AG04449 (cell line): ENCODE measurements around the gene ITPR3.

Source experiments
- CTCF ChIA-PET: fragments of 350-600 bp; formaldehyde crosslinking; extraction: SDS; loops from one replicate; lab custom pipeline; 2021; ENCODE audit warnings: antibody characterized with exemption; lab: Yijun Ruan, JAX
- POLR2A ChIA-PET: fragments of 400-600, 350-600 bp; formaldehyde crosslinking; extraction: SDS; loops from one replicate; lab custom pipeline; 2020; ENCODE audit warnings: antibody characterized with exemption, inconsistent platforms; lab: Yijun Ruan, JAX
- DNase-seq: peaks from one replicate; pipeline ENCODE4 v3.0.0-alpha.2; 2010; ENCODE audit warnings: low read depth, low spot score
- H3K4me3 ChIP-seq: 2 replicates; pipeline ENCODE4 v1.5.1; 2011; ENCODE audit warnings: low read depth, mild to moderate bottlenecking, control low read depth, low read length
- CTCF ChIP-seq: IDR thresholded peaks from one replicate; pipeline ENCODE4 v1.5.1; 2011; ENCODE audit warnings: mild to moderate bottlenecking, moderate library complexity, low read length, control low read depth, inconsistent platforms; ENCODE audit not compliant: insufficient read depth; ENCODE audit errors: missing control alignments

The ITPR3 gene

GRCh38 chr6:33676416-33677142 is 55.5 kb downstream of the ITPR3 start:
- DNase-seq = no peak
- CTCF ChIA-PET = interaction anchor here (1.0 to 8.0 kb wide), 5 partner anchors 24 to 460 kb away, joined by 3 to 75 read pairs (median 7); no protein-coding TSS in a partner anchor
- H3K4me3 ChIP-seq = no peak overlapping the region
- POLR2A ChIA-PET = no interaction called here
- no peak for TF ChIP-seq CTCF

DNA sequence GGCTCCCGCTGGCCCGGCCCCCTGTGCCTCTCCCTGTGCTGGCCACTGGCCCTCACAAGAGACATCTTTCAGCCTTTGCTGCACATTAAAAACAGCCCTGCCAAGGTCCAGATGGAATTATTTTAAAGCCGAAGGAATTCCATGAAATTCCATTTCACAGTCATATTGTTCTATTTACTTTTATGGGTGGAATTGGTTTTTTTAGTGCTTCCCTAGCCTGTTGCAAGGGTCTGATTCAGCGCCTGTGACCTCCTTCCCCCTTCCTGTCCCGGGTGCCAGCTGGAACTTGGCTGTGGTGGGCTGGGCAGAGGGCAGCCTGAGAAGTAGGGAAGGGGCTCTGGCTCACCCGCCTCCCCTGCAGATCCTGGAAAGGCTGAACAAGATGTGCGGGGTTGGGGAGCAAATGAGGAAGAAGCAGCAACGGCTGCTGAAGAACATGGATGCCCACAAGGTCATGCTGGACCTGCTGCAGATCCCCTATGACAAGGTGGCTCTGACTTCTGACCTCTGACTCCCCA is 56.1 kb downstream of the ITPR3 start:
- CTCF ChIA-PET = interaction anchor here (1.0 to 8.0 kb wide), 4 partner anchors 13 to 92 kb away, joined by 4 to 75 read pairs (median 7); no protein-coding TSS in a partner anchor
- POLR2A ChIA-PET = no interaction called here
- DNase-seq = no peak
- no peak for TF ChIP-seq CTCF
- H3K4me3 ChIP-seq = no peak overlapping the region

GRCh38 chr6:33677689-33678088 is 56.6 kb downstream of the ITPR3 start:
- no peak for TF ChIP-seq CTCF
- ChIA-PET CTCF (interaction anchor here (0.9 to 8.0 kb wide), 4 partner anchors 12 to 89 kb away, joined by 3 to 75 read pairs (median 6); no protein-coding TSS in a partner anchor), POLR2A (no interaction called here)
- no peak overlapping the region for H3K4me3 ChIP-seq
- no peak for DNase-seq

DNA sequence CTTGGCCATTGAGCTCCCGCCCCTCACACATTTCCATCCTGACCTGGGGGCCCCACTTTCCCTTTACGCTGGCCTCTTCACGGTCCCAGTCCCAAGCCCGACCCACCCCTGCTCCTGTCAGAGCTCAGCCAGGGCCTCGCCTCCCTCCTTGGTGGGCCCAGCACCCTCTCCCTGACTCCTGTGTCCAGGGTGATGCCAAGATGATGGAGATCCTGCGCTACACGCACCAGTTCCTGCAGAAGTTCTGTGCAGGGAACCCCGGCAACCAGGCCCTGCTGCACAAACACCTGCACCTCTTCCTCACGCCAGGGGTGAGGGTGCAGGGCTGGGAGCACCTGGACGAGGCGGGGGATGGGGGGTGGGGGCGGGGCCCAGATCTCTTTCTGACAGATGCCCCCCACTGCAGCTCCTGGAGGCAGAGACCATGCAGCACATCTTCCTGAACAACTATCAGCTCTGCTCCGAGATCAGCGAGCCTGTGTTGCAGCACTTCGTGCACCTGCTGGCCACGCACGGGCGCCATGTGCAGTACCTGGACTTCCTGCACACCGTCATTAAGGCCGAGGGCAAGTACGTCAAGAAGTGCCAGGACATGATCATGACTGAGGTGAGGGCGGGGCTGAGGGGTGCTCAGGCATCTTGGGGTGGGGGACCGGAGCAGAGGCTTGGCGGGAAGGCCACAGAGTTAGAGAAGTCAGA is 57.3 kb downstream of the ITPR3 start:
- TF ChIP-seq CTCF = no peak
- POLR2A ChIA-PET = no interaction called here
- CTCF ChIA-PET = interaction anchor here (0.9 to 8.0 kb wide), 6 partner anchors 12 to 90 kb away, joined by 3 to 75 read pairs (median 4); partner anchors contain the start of gene UQCC2
- no peak overlapping the region for H3K4me3 ChIP-seq
- DNase-seq = no peak

DNA sequence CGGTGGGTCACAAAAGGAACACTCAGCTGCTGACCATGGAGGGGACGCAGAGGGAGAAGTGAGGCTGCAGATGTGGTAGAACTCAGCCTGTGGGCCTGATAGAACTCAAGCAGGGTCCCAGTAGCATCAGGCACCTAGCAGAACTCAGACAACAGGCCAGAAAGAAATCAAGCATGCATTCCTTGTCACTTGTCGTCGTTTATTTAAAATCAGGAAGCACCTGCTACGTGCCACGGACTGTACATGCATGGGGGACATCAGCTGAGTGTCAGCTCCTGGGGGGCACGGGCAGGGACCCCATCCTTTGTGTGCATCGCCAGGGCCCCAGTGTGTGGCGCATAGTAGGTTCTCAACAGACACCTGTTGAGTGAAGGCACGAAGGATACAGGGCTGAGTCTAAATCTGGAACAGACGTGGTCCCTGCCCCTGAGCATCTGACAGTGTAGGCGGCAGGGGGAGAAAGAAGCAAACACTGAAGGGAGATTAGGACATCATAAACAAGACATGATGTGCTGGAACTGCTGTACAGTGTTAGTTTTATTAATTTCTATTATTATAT is 57.9 kb downstream of the ITPR3 start:
- no peak overlapping the region for H3K4me3 ChIP-seq
- no peak for DNase-seq
- CTCF ChIA-PET = interaction anchor here (1.0 to 8.0 kb wide), 5 partner anchors 11 to 91 kb away, joined by 3 to 75 read pairs (median 5); partner anchors contain the start of gene UQCC2
- no peak for TF ChIP-seq CTCF
- POLR2A ChIA-PET = no interaction called here
